ENCODE results near the gene SCYGR5. TPM values are rescaled to one million over a fixed set of nuclear protein-coding genes. Genes with fewer than 3 reads are reported as not detected.

The SCYGR5 gene
- total RNA-seq, 1 donor from 2014 or later, result not detected

DNA sequence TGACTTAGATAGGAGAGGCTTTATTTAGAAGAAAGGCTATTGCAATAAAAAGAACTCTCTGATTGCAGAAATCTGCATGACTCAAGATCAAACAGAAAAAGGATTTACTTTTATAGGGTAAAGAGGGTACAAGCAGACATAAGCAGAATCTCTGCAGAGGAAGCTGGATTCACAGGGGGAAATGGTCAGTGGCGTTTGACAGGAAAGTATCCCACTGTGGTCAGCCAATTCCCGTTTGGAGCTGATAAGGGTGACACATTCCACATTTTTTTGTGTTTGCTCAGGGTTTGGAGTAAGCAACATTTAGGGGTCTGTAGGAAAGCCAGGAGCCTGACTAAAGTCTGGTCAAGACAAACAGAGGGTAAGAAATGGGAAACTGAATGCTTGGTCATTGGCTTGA lies 23.9 kb upstream of the SCYGR5 start:
- Mint-ChIP-seq H3K4me3 (ENCODE audit: unreplicated experiment) (no peak overlapping the region), H3K27ac (ENCODE audit: unreplicated experiment) (peak overlapping the region; percentile 48), H3K4me1 (ENCODE audit: unreplicated experiment) (peaks cover 17% of the 10 kb centered on the region), H3K36me3 (ENCODE audit: low read depth, unreplicated experiment) (no peaks in the 10 kb centered on the region), H3K9me3 (ENCODE audit: unreplicated experiment) (no peaks in the 10 kb centered on the region), H3K27me3 (ENCODE audit: unreplicated experiment) (no peaks in the 10 kb centered on the region)
- TF ChIP-seq, protein P1, sequence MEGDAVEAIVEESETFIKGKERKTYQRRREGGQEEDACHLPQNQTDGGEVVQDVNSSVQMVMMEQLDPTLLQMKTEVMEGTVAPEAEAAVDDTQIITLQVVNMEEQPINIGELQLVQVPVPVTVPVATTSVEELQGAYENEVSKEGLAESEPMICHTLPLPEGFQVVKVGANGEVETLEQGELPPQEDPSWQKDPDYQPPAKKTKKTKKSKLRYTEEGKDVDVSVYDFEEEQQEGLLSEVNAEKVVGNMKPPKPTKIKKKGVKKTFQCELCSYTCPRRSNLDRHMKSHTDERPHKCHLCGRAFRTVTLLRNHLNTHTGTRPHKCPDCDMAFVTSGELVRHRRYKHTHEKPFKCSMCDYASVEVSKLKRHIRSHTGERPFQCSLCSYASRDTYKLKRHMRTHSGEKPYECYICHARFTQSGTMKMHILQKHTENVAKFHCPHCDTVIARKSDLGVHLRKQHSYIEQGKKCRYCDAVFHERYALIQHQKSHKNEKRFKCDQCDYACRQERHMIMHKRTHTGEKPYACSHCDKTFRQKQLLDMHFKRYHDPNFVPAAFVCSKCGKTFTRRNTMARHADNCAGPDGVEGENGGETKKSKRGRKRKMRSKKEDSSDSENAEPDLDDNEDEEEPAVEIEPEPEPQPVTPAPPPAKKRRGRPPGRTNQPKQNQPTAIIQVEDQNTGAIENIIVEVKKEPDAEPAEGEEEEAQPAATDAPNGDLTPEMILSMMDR (IDR thresholded peaks at IDR 0.05; ENCODE audit: unreplicated experiment), result no peak
- peak; percentile 11 for DNase-seq (ENCODE audit: low spot score)

DNA sequence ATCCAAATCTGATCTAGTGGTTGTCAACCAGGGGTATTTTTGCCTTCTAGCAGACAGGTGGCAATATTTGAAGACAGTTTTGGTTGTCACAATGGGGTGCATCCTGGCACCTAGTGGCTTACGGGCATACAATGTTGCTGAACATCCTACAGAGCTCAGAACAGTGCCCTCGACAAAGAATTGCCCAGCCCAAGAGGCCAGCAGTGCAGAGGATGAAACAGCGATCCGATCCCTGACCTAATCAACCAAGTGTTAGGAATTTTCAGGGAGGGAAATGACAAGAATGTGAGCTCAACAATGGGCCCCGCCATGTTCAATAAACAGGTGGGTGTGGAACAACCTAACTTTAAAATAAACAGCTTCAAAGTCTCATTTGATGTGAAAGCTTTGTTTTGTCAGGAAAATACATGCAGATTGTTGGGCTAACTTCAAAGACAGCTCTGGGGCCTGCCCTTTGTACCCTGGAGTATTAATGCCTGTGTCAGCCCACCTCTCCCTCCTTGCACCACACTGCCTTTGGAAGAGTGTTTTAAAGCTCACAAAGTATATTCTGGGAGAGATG lies 22.5 kb upstream of the SCYGR5 start:
- Mint-ChIP-seq H3K9me3 (ENCODE audit: unreplicated experiment) (no peaks in the 10 kb centered on the region), H3K4me1 (ENCODE audit: unreplicated experiment) (peaks cover 17% of the 10 kb centered on the region), H3K27me3 (ENCODE audit: unreplicated experiment) (no peaks in the 10 kb centered on the region), H3K4me3 (ENCODE audit: unreplicated experiment) (no peak overlapping the region), H3K27ac (ENCODE audit: unreplicated experiment) (no peak overlapping the region), H3K36me3 (ENCODE audit: low read depth, unreplicated experiment) (no peaks in the 10 kb centered on the region)
- no peak for DNase-seq (ENCODE audit: low spot score)
- TF ChIP-seq, protein P1 (IDR thresholded peaks at IDR 0.05; ENCODE audit: unreplicated experiment), result no peak

DNA sequence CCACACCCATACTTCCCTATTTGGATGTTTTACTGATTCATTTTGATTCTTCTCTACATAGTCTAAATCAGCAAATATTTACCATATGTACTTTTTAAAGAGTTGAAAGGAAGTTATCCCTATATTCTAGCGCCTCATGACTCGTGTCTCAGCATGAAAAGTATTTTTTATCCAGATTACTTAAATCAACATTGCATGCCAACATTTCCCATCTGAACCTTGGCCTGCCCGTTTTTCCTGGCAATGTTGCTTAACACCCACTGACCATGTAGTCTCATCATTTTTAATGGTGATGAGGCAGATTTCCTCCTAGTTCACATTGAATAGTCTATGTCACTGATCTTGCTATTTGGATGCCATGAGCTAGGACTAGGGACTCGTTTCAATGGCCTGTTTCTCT lies 13.2 kb upstream of the SCYGR5 start:
- H3K27me3 Mint-ChIP-seq (ENCODE audit: unreplicated experiment), result no peaks in the 10 kb centered on the region
- H3K4me3 Mint-ChIP-seq (ENCODE audit: unreplicated experiment), result no peak overlapping the region
- no peaks in the 10 kb centered on the region for H3K4me1 Mint-ChIP-seq (ENCODE audit: unreplicated experiment)
- no peak overlapping the region for H3K27ac Mint-ChIP-seq (ENCODE audit: unreplicated experiment)
- no peaks in the 10 kb centered on the region for H3K9me3 Mint-ChIP-seq (ENCODE audit: unreplicated experiment)
- H3K36me3 Mint-ChIP-seq (ENCODE audit: low read depth, unreplicated experiment), result no peaks in the 10 kb centered on the region
- TF ChIP-seq, protein P1 (IDR thresholded peaks at IDR 0.05; ENCODE audit: unreplicated experiment), result no peak
- DNase-seq (ENCODE audit: low spot score), result no peak

DNA sequence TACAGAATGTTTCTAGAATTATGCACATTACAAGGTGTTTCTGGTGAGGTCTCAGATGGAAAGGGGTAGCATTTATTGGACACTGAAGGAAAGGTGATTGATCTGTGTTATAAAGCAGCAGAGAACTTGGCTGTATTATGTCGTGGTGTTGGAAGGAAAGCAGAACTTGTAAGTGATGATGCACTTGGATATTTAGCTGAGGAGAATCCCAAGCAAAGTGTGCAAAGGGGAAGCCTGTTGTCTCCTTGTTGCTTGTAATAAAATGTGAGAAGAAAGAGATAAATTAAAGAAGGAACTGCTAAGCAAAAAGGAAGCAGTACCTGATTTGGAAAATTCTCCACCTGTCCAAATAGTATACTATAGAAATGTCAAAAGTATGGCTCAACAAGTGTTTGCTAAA lies 12.2 kb upstream of the SCYGR5 start:
- no peak for DNase-seq (ENCODE audit: low spot score)
- H3K27ac Mint-ChIP-seq (ENCODE audit: unreplicated experiment), result no peak overlapping the region
- H3K9me3 Mint-ChIP-seq (ENCODE audit: unreplicated experiment), result no peaks in the 10 kb centered on the region
- no peaks in the 10 kb centered on the region for H3K36me3 Mint-ChIP-seq (ENCODE audit: low read depth, unreplicated experiment)
- no peak overlapping the region for H3K4me3 Mint-ChIP-seq (ENCODE audit: unreplicated experiment)
- TF ChIP-seq, protein P1 (IDR thresholded peaks at IDR 0.05; ENCODE audit: unreplicated experiment), result no peak
- H3K4me1 Mint-ChIP-seq (ENCODE audit: unreplicated experiment), result no peaks in the 10 kb centered on the region
- no peaks in the 10 kb centered on the region for H3K27me3 Mint-ChIP-seq (ENCODE audit: unreplicated experiment)

DNA sequence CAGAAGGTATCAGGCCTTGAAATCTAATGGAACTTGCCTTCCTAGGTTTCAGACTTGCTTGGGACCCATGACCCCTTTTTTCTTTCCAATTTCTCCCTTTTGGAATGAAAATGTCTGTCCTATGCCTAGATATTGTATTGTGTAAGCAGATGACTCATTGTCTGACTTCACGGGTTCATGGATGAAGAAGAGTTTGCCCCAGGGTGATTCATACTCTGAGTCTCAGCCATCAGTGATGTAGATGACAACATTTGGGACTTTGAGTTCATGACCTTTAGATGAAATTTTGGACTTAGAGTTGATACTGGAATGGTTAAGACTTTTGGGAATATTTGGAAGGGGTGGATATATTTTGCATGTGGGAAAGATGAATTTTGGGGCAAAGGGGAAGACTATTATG lies 11.2 kb upstream of the SCYGR5 start:
- Mint-ChIP-seq H3K4me3 (ENCODE audit: unreplicated experiment) (no peak overlapping the region), H3K9me3 (ENCODE audit: unreplicated experiment) (no peaks in the 10 kb centered on the region), H3K27me3 (ENCODE audit: unreplicated experiment) (no peaks in the 10 kb centered on the region), H3K4me1 (ENCODE audit: unreplicated experiment) (no peaks in the 10 kb centered on the region), H3K27ac (ENCODE audit: unreplicated experiment) (no peak overlapping the region), H3K36me3 (ENCODE audit: low read depth, unreplicated experiment) (no peaks in the 10 kb centered on the region)
- TF ChIP-seq, protein P1 (IDR thresholded peaks at IDR 0.05; ENCODE audit: unreplicated experiment), result no peak
- no peak for DNase-seq (ENCODE audit: low spot score)

All from endothelial cell (in vitro differentiated cells).